Transverse colon (tissue), 4 donors: ENCODE results near the gene CACNA2D1. TPM values are rescaled to one million over a fixed set of nuclear protein-coding genes. Genes with fewer than 3 reads are reported as not detected.

Experiments used
- DNase-seq: peaks from one replicate; pipeline ENCODE4 v3.0.0-alpha.2; 2019
- H3K27ac ChIP-seq, 4 donors: fragments of 200-600 bp; sonication (generic); 2 replicates each; pipeline ENCODE4 v1.5.1; 2016 to 2018; ENCODE audit warnings: inconsistent platforms in 4 of 4
- H3K27me3 ChIP-seq: fragments of 200-600 bp; sonication (generic); 2 replicates; pipeline ENCODE4 v1.5.1; 2017; ENCODE audit warnings: inconsistent platforms
- H3K36me3 ChIP-seq, 4 donors: fragments of 200-600 bp; sonication (generic); 2 replicates each; pipeline ENCODE4 v1.5.1; 2017 to 2019; ENCODE audit warnings: inconsistent platforms in 4 of 4
- H3K4me1 ChIP-seq, 4 donors: fragments of 200-600 bp; sonication (generic); 2 replicates each; pipeline ENCODE4 v1.5.1; 2017 to 2020; ENCODE audit warnings: inconsistent platforms in 4 of 4
- H3K4me3 ChIP-seq, 4 donors: fragments of 200-600 bp; sonication (generic); 1 replicate in 1 of 4; 2 replicates in 3 of 4; pipeline versions ENCODE4 v1.5.1 to v1.6.1; 2017 to 2019; ENCODE audit warnings: inconsistent platforms in 4 of 4
- H3K9me3 ChIP-seq, 2 donors: fragments of 200-600 bp; sonication (generic); 2 replicates each; pipeline ENCODE4 v1.5.1; 2017 to 2019; ENCODE audit warnings: inconsistent platforms in 2 of 2
- EP300 ChIP-seq: sonication (generic); formaldehyde crosslinking; IDR thresholded peaks from one replicate; pipeline ENCODE4 v1.6.1; 2017; ENCODE audit warnings: antibody characterized with exemption, low read depth
- POLR2A ChIP-seq: fragments of 450-650 bp; IDR thresholded peaks from one replicate; pipeline ENCODE4 v1.6.1; 2016; ENCODE audit warnings: antibody characterized with exemption, mild to moderate bottlenecking, moderate library complexity
- POLR2AphosphoS5 ChIP-seq, 3 donors: sonication (generic); formaldehyde crosslinking; IDR thresholded peaks; one replicate each; pipeline ENCODE4 v1.6.1; 2016; ENCODE audit warnings: antibody characterized with exemption in 3 of 3
- WGBS, 2 donors: methylation state at CpG; one replicate each; pipeline ENCODE4 v1.1.5; 2018; ENCODE audit warnings: low coverage in 1 of 2; 5-methylcytosine and 5-hydroxymethylcytosine counted together
- in situ Hi-C, 4 donors: fragments of 200-750 bp; cut with MboI; loops; one replicate each; pipeline versions ENCODE4 v1.15.0 to v1.15.1; 2017; ENCODE audit warnings: low sequenced_read_pairs in 3 of 4, low pct_ligation_motif_present in 1 of 4, low pct_unique_long_range_greater_than_20kb in 1 of 4
- intact Hi-C: fragments of 100-400 bp; cut with DNase I; formaldehyde crosslinking; loops from one replicate; pipeline ENCODE4 v1.15.1; 2023; ENCODE audit warnings: low total_unique reads
- total RNA-seq, 4 donors: library from RNA; depleted of rRNA; stranded (reverse); fragments of >200 nt; gene quantifications; one replicate each; pipeline ENCODE4 v1.1.0, GENCODE V29; 2016
- TF ChIP-seq, protein P1 (sequence below), 5 experiments: fragments of 200-600 bp in 3 of 5; fragments of 450-650 bp in 2 of 5; sonication (generic) in 3 of 5; IDR thresholded peaks; 1 replicate in 2 of 5; 2 replicates in 3 of 5; pipeline ENCODE4 v1.5.1; 2016 to 2017; ENCODE audit warnings: antibody characterized with exemption in 5 of 5, inconsistent platforms in 3 of 5, mild to moderate bottlenecking in 2 of 5, moderate library complexity in 1 of 5

The CACNA2D1 gene
- total RNA-seq, 4 donors from 2014 or later: 11.0 to 126 (median 22.9) TPM

DNA sequence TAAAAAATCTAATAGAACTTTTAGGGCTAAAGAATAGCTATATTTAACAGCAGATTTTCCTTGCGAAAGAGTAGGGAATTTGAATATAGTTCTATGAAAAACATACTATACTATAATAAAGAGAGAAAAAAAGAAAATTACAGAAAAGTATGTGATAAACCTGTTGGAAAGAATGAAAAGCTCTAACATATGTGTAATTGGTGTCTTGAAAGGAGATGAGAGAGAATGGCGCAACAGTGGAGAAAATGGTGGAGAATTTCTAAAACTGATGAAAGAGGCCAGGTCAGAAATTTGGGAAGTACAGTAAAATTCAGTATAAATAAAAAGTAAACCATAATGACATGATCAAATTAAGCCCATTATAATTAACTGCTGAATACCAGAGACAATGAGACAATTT is 20.8 kb upstream of the CACNA2D1 start:
- H3K36me3 ChIP-seq: no peaks in the 10 kb centered on the region
- no peak for DNase-seq
- H3K9me3 ChIP-seq: no peaks in the 10 kb centered on the region
- intact Hi-C loops (no loop called here), in situ Hi-C loops (no loop called here)
- WGBS, 2 donors: 92 to 100% methylated on average over 2 of the region's 2 CpGs
- H3K27ac ChIP-seq: no peak overlapping the region
- no peak overlapping the region for H3K4me3 ChIP-seq
- no peaks in the 10 kb centered on the region for H3K4me1 ChIP-seq
- no peaks in the 10 kb centered on the region for H3K27me3 ChIP-seq
- TF ChIP-seq, protein P1, sequence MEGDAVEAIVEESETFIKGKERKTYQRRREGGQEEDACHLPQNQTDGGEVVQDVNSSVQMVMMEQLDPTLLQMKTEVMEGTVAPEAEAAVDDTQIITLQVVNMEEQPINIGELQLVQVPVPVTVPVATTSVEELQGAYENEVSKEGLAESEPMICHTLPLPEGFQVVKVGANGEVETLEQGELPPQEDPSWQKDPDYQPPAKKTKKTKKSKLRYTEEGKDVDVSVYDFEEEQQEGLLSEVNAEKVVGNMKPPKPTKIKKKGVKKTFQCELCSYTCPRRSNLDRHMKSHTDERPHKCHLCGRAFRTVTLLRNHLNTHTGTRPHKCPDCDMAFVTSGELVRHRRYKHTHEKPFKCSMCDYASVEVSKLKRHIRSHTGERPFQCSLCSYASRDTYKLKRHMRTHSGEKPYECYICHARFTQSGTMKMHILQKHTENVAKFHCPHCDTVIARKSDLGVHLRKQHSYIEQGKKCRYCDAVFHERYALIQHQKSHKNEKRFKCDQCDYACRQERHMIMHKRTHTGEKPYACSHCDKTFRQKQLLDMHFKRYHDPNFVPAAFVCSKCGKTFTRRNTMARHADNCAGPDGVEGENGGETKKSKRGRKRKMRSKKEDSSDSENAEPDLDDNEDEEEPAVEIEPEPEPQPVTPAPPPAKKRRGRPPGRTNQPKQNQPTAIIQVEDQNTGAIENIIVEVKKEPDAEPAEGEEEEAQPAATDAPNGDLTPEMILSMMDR (IDR thresholded peaks at IDR 0.05): no peak
- no peak for TF ChIP-seq POLR2A
- TF ChIP-seq POLR2AphosphoS5 (IDR thresholded peaks at IDR 0.05): no peak
- TF ChIP-seq EP300: no peak

DNA sequence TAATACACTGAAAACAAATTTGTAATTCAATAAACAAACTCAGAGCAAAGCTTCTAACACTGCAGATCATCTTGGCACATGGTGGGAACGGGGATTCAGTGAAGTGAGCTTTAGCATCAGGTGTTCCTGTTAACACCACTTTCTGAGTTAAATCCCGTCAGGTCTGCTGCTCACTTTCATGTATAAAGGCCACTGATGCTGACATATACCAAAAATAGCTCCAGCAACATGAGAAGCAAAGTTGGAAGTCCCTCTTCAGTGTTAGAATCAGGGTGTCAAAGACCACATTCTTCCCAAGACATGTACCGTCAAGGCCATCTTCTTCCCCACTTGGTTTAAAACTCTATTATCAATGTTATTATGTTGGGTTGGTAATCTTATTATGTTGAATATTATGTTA is 11.7 kb upstream of the CACNA2D1 start:
- H3K9me3 ChIP-seq: no peaks in the 10 kb centered on the region
- in situ Hi-C loops: no loop called here
- no peak overlapping the region for H3K27ac ChIP-seq
- 79 to 81% methylated on average over 2 to 3 of the region's 3 CpGs for WGBS, 2 donors
- intact Hi-C loops: no loop called here
- no peaks in the 10 kb centered on the region for H3K27me3 ChIP-seq
- TF ChIP-seq POLR2AphosphoS5 (IDR thresholded peaks at IDR 0.05) (no peak), POLR2A (no peak), EP300 (no peak)
- TF ChIP-seq, protein P1 (IDR thresholded peaks at IDR 0.05): no peak
- DNase-seq: no peak
- H3K36me3 ChIP-seq: no peaks in the 10 kb centered on the region
- no peak overlapping the region for H3K4me3 ChIP-seq
- no peaks in the 10 kb centered on the region for H3K4me1 ChIP-seq

DNA sequence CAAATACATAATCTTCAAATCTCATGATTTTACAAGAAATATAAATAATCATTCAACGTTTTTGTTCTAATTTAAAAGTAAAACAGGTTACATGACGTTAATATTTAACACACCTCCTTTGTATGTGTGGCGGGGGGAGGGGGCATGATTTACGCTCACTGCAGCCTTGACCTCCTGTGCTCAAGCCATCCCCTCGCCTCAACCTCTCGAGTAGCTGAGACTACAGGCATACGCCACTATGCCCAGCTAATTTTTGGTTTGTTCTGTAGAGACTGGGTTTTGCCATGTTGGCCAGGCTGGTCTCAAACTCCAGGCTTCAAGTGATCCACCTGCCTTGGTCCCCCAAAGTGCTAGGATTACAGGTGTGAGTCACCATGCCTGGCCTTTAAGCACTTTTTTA is 7.2 kb upstream of the CACNA2D1 start:
- Histone ChIP-seq H3K27ac (no peak overlapping the region), H3K27me3 (peaks cover 6% of the 10 kb centered on the region), H3K36me3 (no peaks in the 10 kb centered on the region), H3K4me3 (no peak overlapping the region), H3K4me1 (no peaks in the 10 kb centered on the region), H3K9me3 (no peaks in the 10 kb centered on the region)
- intact Hi-C loops (no loop called here), in situ Hi-C loops (no loop called here)
- TF ChIP-seq, protein P1 (IDR thresholded peaks at IDR 0.05): no peak
- TF ChIP-seq POLR2AphosphoS5 (IDR thresholded peaks at IDR 0.05): no peak
- no peak for TF ChIP-seq EP300
- TF ChIP-seq POLR2A: no peak
- DNase-seq: no peak
- WGBS, 2 donors: 64 to 71% methylated on average over 5 to 7 of the region's 7 CpGs

DNA sequence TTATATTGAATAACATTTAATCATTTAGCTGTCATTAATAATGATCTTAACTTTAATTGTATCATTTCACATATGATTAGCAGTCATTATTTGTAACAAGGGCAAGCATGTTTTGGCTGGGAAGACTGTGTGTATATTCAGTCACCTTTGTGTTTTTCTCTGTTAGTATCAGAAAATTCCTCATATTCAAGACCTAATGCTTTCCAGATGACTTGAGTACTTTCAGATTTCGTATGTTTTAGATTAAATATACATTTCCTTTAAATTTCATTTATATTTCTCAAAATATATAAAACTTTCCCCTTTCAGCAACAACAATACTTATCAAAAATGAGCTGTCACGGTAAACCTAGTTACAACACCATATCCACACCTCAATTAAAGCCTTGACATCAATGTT is 6.3 kb upstream of the CACNA2D1 start:
- intact Hi-C loops (loop anchor here (10.0 kb wide), 1 partner anchor 215 kb away; no protein-coding TSS in a partner anchor), in situ Hi-C loops (no loop called here)
- Histone ChIP-seq H3K27ac (no peak overlapping the region), H3K4me3 (no peak overlapping the region), H3K27me3 (peaks cover 13% of the 10 kb centered on the region), H3K9me3 (no peaks in the 10 kb centered on the region), H3K36me3 (no peaks in the 10 kb centered on the region), H3K4me1 (no peaks in the 10 kb centered on the region)
- TF ChIP-seq, protein P1 (IDR thresholded peaks at IDR 0.05): no peak
- WGBS, 2 donors: 69 to 85% methylated on average over 2 of the region's 2 CpGs
- DNase-seq: no peak
